ENCODE measurements around the gene TMEM63A.

The TMEM63A gene

DNA sequence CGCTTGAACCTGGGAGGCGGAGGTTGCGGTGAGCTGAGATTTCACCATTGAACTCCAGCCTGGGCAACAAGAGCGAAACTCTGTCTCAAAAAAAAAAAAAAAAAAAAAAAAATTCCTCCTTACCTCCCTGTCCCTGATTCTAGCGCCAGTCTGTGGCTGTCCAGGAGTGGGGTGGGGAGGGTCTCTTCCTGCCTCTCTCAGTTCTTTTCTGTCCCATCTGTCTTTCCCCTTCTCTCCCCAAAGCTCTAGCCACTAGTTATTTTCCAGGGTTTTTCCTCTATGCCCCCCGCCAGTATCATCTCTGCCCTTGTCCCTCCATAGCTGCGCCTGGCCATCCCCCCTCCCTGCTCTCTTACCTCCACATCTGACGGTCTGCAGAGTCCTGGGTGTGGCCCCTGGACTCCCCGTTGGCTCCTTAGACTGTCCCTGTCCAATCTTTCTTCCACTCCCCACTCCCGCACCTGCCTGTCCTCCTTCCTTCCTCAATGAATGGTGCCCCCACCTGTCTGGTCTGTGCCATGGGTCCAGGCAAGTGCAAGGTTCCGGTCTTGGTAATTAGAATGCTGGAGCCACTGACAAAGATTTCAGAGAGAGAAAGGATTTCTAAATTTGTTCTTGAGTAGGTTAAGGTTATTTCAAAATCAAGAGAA is 1.6 kb upstream of the TMEM63A start:
- no peak for FAIRE-seq

GRCh38 chr1:225882694-225883615 is 775 bp upstream of the TMEM63A start:
- no peak for FAIRE-seq

GRCh38 chr1:225881081-225881958 is 860 bp downstream of the TMEM63A start:
- no peak for FAIRE-seq

DNA sequence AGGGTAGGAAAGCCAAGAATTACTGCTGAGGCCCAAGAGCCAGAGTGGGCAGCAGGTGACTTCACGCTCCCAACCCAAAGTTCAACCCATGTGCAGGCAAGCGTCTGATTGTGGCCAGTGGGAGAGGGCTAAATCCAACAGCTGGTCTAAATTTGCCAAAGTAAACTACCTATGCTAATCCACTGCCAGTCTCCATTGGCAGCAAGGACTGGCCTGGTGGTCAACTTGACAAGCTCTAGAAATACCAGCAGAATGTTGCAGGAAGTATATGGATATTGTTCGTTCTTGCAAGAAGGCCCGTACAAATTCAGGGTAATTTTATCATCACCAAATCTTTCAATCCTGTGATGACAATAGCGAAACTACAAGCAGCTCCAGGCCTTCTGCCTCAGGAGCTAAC is 1.5 kb downstream of the TMEM63A start:
- FAIRE-seq, result no peak

DNA sequence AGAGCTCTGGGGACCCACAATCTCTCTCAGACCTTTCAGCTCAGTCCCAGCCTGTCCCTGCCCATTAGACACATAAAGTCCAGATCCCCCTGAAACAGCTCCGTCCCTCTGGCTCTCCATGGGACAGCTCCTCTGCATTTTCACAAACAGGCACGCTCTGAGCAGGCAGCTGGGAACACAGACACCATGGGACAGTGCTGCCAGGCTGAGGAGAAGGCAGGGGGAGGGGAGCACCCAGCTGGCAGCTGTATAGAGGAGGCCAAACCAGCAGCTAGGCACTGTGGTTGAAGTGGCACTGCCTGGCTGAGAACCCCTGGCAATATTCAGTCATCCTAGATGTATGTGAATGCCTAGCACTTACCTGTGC is 2.0 kb downstream of the TMEM63A start:
- no peak for FAIRE-seq

GRCh38 chr1:225879521-225880221 is 2.5 kb downstream of the TMEM63A start:
- no peak for FAIRE-seq

DNA sequence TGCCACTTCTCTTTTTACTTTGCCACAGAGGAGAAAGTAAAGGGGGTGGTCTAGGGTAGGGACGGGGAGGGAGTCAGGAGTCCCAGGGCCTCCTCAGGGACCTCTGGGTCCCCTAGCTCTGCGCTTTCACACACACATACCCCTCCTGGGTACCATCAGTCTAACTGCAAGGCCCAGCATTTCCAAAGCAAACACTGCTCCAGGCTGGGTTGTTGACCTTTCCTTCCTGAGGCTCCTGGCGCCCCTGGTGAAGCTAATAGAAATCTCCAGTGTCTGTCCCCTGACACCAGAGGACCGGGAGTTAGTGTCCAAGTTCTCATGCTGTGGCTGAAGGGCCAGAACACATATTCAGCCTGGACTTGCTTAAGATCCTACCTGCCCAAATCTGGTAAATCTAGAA is 3.9 kb downstream of the TMEM63A start:
- FAIRE-seq, result no peak

GRCh38 chr1:225877580-225877979 is 4.6 kb downstream of the TMEM63A start:
- FAIRE-seq, result no peak

- FAIRE-seq, result no peak
These were observed 5.2 kb downstream of the TMEM63A start for GRCh38 chr1:225876900-225877510.

DNA sequence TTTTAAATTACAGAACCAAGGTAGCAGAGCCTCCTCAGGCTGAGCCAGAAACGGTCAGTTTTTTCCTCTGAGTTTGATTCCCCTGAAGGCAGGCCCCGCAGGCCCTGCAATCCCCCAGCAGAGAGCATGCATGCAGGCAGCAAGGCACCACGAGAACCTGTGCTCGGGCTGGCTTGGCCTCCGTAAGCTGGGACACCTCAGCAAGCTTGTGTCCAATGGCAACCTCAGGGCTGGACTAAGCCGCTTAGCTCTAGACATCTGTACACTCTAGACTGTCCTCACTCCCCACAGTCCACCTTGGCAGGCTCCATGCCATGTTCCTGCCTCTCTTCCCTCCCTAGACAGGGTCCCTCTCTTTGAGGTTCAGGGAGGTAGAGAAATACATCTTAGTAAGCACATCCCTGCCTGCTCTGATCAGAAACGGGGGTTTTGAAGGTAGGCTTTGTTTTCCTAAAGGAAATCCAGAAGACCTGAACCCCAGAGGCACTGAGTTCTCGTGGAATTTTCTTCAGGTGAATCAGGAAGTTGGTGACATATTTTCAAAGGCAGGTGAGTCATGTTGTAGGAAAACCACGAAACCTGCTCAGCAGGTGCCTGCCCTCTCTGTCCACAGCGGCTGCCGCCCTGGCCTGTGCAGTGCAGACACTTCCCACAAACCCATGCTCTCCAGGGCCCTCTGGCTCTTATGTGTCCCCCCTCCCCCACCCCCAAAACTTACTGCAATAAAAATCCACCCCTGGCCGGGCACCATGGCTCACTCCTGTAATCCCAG is 7.0 kb downstream of the TMEM63A start:
- no peak for FAIRE-seq

- no peak for FAIRE-seq
These were observed 7.7 kb downstream of the TMEM63A start for GRCh38 chr1:225874431-225874830.

GRCh38 chr1:225873281-225873850 is 8.8 kb downstream of the TMEM63A start:
- no peak for FAIRE-seq

GRCh38 chr1:225872075-225872430 is 10.1 kb downstream of the TMEM63A start:
- FAIRE-seq, result no peak

- no peak for FAIRE-seq
These were observed 10.7 kb downstream of the TMEM63A start for GRCh38 chr1:225871359-225872074.

- no peak for FAIRE-seq
These were observed 11.3 kb downstream of the TMEM63A start for GRCh38 chr1:225870911-225871310.

GRCh38 chr1:225868631-225869330 is 13.4 kb downstream of the TMEM63A start:
- FAIRE-seq, result no peak

GRCh38 chr1:225866981-225867380 is 15.2 kb downstream of the TMEM63A start:
- no peak for FAIRE-seq

- FAIRE-seq, result no peak
These were observed 15.9 kb downstream of the TMEM63A start for GRCh38 chr1:225866061-225866837.

DNA sequence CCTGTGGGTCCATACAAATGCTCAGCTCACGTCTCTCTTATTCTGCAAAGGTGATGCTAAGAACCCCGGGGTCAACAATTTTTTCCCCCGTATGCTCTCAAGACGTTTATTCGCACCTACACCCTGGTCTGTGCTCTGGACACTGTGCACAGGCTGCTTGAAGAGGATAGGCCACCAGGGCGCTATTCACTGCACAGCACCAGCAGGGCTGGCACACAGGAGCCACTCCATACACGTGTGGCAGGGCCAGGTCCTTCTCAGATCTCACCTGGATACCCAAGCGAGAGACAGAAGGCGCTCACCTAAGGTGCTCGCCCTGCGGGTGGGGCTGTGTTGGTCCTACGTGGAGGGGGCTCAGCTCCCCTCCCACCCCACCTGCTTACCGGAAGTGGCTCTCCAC is 16.7 kb downstream of the TMEM63A start:
- FAIRE-seq, result no peak

Data from colon (tissue), 2 donors.